HepG2 (cell line): Measurements from ENCODE around the gene KRTAP10-2. TPM values are rescaled to one million over a fixed set of nuclear protein-coding genes. Genes with fewer than 3 reads are reported as not detected.

Experiments used
- FOXK2 ChIP-seq: fragments of 450-650 bp; IDR thresholded peaks from 2 replicates; pipeline ENCODE4 v1.6.1; 2016
- FOXO1 ChIP-seq: sonication (generic); formaldehyde crosslinking; IDR thresholded peaks from 2 replicates; pipeline ENCODE4 v1.4.0; 2020; ENCODE audit warnings: missing genetic modification reagents
- GATAD2A ChIP-seq: IDR thresholded peaks from 2 replicates; pipeline ENCODE4 v1.6.1; 2016
- GFI1 ChIP-seq: sonication (generic); formaldehyde crosslinking; IDR thresholded peaks from 2 replicates; pipeline ENCODE4 v1.5.0; 2020; ENCODE audit warnings: missing genetic modification reagents, mild to moderate bottlenecking, borderline replicate concordance
- GLMP ChIP-seq: sonication (generic); formaldehyde crosslinking; IDR thresholded peaks from 2 replicates; pipeline ENCODE4 v1.9.0; 2021; ENCODE audit warnings: missing genetic modification reagents, mild to moderate bottlenecking, borderline replicate concordance
- HINFP ChIP-seq: sonication (generic); formaldehyde crosslinking; IDR thresholded peaks from 2 replicates; pipeline ENCODE4 v1.4.0; 2020; ENCODE audit warnings: low read depth, mild to moderate bottlenecking, missing genetic modification reagents
- HIVEP1 ChIP-seq: sonication (generic); formaldehyde crosslinking; IDR thresholded peaks from 2 replicates; pipeline ENCODE4 v1.4.0; 2020; ENCODE audit warnings: mild to moderate bottlenecking, missing genetic modification reagents
- MAZ ChIP-seq, 2 experiments: sonication (generic) in 1 of 2; formaldehyde crosslinking in 1 of 2; IDR thresholded peaks; 2 replicates each; pipeline versions ENCODE4 v1.5.0 to v1.6.1; 2012 to 2020; ENCODE audit warnings: low read depth in 2 of 2, mild to moderate bottlenecking in 2 of 2, borderline replicate concordance in 1 of 2, improper control_type of control experiment in 1 of 2, low read length in 1 of 2, missing genetic modification reagents in 1 of 2, moderate library complexity in 1 of 2
- NBN ChIP-seq: fragments of 450-650 bp; conservative IDR thresholded peaks from 2 replicates; pipeline ENCODE4 v1.6.1; 2017
- PAX8 ChIP-seq: sonication (generic); formaldehyde crosslinking; IDR thresholded peaks from 2 replicates; pipeline ENCODE4 v1.8.0; 2022; ENCODE audit warnings: mild to moderate bottlenecking, missing genetic modification reagents, borderline replicate concordance
- SRSF1 ChIP-seq: fragments of 200-400 bp; formaldehyde crosslinking; optimal IDR thresholded peaks from 2 replicates; pipeline ENCODE3; 2017; ENCODE audit warnings: mild to moderate bottlenecking, low read depth, low read length, moderate library complexity
- TFAP4 ChIP-seq: sonication (generic); IDR thresholded peaks from 2 replicates; pipeline ENCODE4 v1.6.1; 2016; ENCODE audit warnings: low read depth, borderline replicate concordance
- ZBTB43 ChIP-seq: sonication (generic); formaldehyde crosslinking; conservative IDR thresholded peaks from 2 replicates; pipeline ENCODE4 v1.4.0; 2020; ENCODE audit warnings: missing genetic modification reagents
- ZFYVE20 ChIP-seq: sonication (generic); formaldehyde crosslinking; IDR thresholded peaks from 2 replicates; pipeline ENCODE4 v1.8.0; 2023; ENCODE audit warnings: low read depth, mild to moderate bottlenecking, moderate library complexity, missing genetic modification reagents, borderline replicate concordance
- ZKSCAN5 ChIP-seq: sonication (generic); formaldehyde crosslinking; IDR thresholded peaks from 2 replicates; pipeline ENCODE4 v1.5.1; 2020; ENCODE audit warnings: mild to moderate bottlenecking, missing genetic modification reagents
- ZNF17 ChIP-seq: sonication (generic); formaldehyde crosslinking; IDR thresholded peaks from 2 replicates; pipeline ENCODE4 v1.5.0; 2020; ENCODE audit warnings: mild to moderate bottlenecking, missing genetic modification reagents
- ZNF256 ChIP-seq: sonication (generic); formaldehyde crosslinking; conservative IDR thresholded peaks from 2 replicates; pipeline ENCODE4 v1.4.0; 2020; ENCODE audit warnings: missing genetic modification reagents
- ZNF546 ChIP-seq: sonication (generic); formaldehyde crosslinking; conservative IDR thresholded peaks from 2 replicates; pipeline ENCODE4 v1.8.1; 2023; ENCODE audit warnings: mild to moderate bottlenecking, missing genetic modification reagents
- ZNF574 ChIP-seq: sonication (generic); formaldehyde crosslinking; IDR thresholded peaks from 2 replicates; pipeline ENCODE4 v1.4.0; 2020; ENCODE audit warnings: missing genetic modification reagents
- ZNF607 ChIP-seq: sonication (generic); formaldehyde crosslinking; IDR thresholded peaks from 2 replicates; pipeline ENCODE4 v1.5.1; 2020; ENCODE audit warnings: missing genetic modification reagents, mild to moderate bottlenecking, borderline replicate concordance
- ZNF777 ChIP-seq: sonication (generic); formaldehyde crosslinking; IDR thresholded peaks from 2 replicates; pipeline ENCODE4 v1.4.0; 2020; ENCODE audit warnings: missing genetic modification reagents
- polyA plus RNA-seq, 8 experiments: library from polyadenylated mRNA; depleted of rRNA in 3 of 8; stranded (reverse) in 7 of 8; unstranded in 1 of 8; fragments of >200 nt; fragmentation: Illumina TruSeq in 4 of 8; extraction: Trizol in 4 of 8; gene quantifications; 2 replicates each; pipeline versions ENCODE4 v1.2.1 to v1.2.3, GENCODE V29; 2011 to 2016; ENCODE audit warnings: low read depth in 4 of 8, missing spikeins in 1 of 8, mixed read lengths in 1 of 8; ENCODE audit not compliant: insufficient read depth in 1 of 8
- total RNA-seq, 5 experiments: library from RNA; depleted of rRNA; stranded (reverse); fragments of >200 nt; fragmentation: Illumina TruSeq; extraction: Trizol; gene quantifications; 2 replicates each; pipeline ENCODE4 v1.2.3, GENCODE V29; 2016; ENCODE audit warnings: low read depth in 1 of 5

Gene KRTAP10-2
- total and polyA plus RNA-seq, 2 of the 13 experiments (the other 11 are each of a cell fraction or from before 2014, with no cell fraction given) = not detected

- peak; percentile 81 for TF ChIP-seq ZNF574 (CRISPR knock-in tag)
- TF ChIP-seq TFAP4 = peak; percentile 85; the same call in 1 of the 2 replicates
- TF ChIP-seq MAZ (IDR thresholded peaks at IDR 0.05; ENCODE audit: borderline replicate concordance, low read depth, low read length) = no peak
- peak; percentile 78 for TF ChIP-seq MAZ (CRISPR knock-in tag; IDR thresholded peaks at IDR 0.05; ENCODE audit: low read depth)
- TF ChIP-seq ZFYVE20 (CRISPR knock-in tag) = no peak
- 0 out of 2 replicates have a peak, but pooled peaks have one; percentile 74 for TF ChIP-seq ZNF546 (CRISPR knock-in tag)
- TF ChIP-seq ZNF256 = no peak
- no peak for TF ChIP-seq GFI1
- TF ChIP-seq GLMP = no peak
- no peak for TF ChIP-seq SRSF1
- no peak for TF ChIP-seq ZNF17 (CRISPR knock-in tag)
- peak; percentile 95 for TF ChIP-seq GATAD2A (CRISPR knock-in tag)
- no peak for TF ChIP-seq PAX8 (CRISPR knock-in tag)
- 0 out of 2 replicates have a peak, but pooled peaks have one; percentile 22 for TF ChIP-seq ZKSCAN5
- TF ChIP-seq HIVEP1 (CRISPR knock-in tag) = 0 out of 2 replicates have a peak, but pooled peaks have one; percentile 27
- no peak for TF ChIP-seq NBN
- TF ChIP-seq ZBTB43 = peak; percentile 88
- peak; percentile 96 for TF ChIP-seq ZNF607 (CRISPR knock-in tag)
- no peak for TF ChIP-seq ZNF777 (CRISPR knock-in tag)
- peak; percentile 58; the same call in 1 of the 2 replicates for TF ChIP-seq HINFP (CRISPR knock-in tag)
- 0 out of 2 replicates have a peak, but pooled peaks have one; percentile 43 for TF ChIP-seq FOXK2
- TF ChIP-seq FOXO1 (CRISPR knock-in tag) = peak; percentile 94
Observed at GRCh38 chr21:44593598-44594405, 42.5 kb upstream of the KRTAP10-2 start (continued).
